Measurements from ENCODE around the gene MSRB2.
A peak's percentile ranks its signal among the peaks of the same experiment; 100 is the strongest.
"Not testable (repeated sequence)": the region's sequence is repeated elsewhere in the genome, so short reads cannot be mapped to it uniquely, and the experiment has no call there.

The MSRB2 gene

GRCh38 chr10:23064813-23065114, 30.6 kb upstream of the MSRB2 start:
- not testable (repeated sequence) for DNase-seq; H3K9me3 Mint-ChIP-seq; H3K36me3 Mint-ChIP-seq (ENCODE audit: low read depth); ATAC-seq; H3K27me3 Mint-ChIP-seq; H3K27ac Mint-ChIP-seq; H3K4me1 Mint-ChIP-seq; H3K4me3 Mint-ChIP-seq

- Mint-ChIP-seq H3K9me3 (no peaks in the 10 kb centered on the region), H3K4me1 (no peaks in the 10 kb centered on the region)
- ATAC-seq, result no peak
Observed at GRCh38 chr10:23065181-23065948, 30.0 kb upstream of the MSRB2 start.

GRCh38 chr10:23067337-23067736, 28.0 kb upstream of the MSRB2 start:
- no peaks in the 10 kb centered on the region for H3K9me3 Mint-ChIP-seq
- ATAC-seq (no peak), DNase-seq (no peak)
- peaks cover 2% of the 10 kb centered on the region for H3K27me3 Mint-ChIP-seq
- H3K27ac Mint-ChIP-seq, result no peak overlapping the region
- H3K4me1 Mint-ChIP-seq, result no peaks in the 10 kb centered on the region
- no peak overlapping the region for H3K4me3 Mint-ChIP-seq
- H3K36me3 Mint-ChIP-seq (ENCODE audit: low read depth), result no peaks in the 10 kb centered on the region

More at GRCh38 chr10:23065181-23065948, 30.0 kb upstream of the MSRB2 start:
- H3K4me3 Mint-ChIP-seq, result no peak overlapping the region
- no peaks in the 10 kb centered on the region for H3K36me3 Mint-ChIP-seq (ENCODE audit: low read depth)
- DNase-seq, result no peak
- H3K27me3 Mint-ChIP-seq, result no peaks in the 10 kb centered on the region
- H3K27ac Mint-ChIP-seq, result no peak overlapping the region

GRCh38 chr10:23067939-23068775, 27.2 kb upstream of the MSRB2 start:
- Mint-ChIP-seq H3K9me3 (no peaks in the 10 kb centered on the region), H3K4me1 (no peaks in the 10 kb centered on the region), H3K27ac (no peak overlapping the region), H3K27me3 (peaks cover 2% of the 10 kb centered on the region), H3K36me3 (ENCODE audit: low read depth) (no peaks in the 10 kb centered on the region), H3K4me3 (no peak overlapping the region)
- ATAC-seq (peak; percentile 70), DNase-seq (peak; percentile 71)

GRCh38 chr10:23069019-23069815, 26.2 kb upstream of the MSRB2 start:
- H3K36me3 Mint-ChIP-seq (ENCODE audit: low read depth), result no peaks in the 10 kb centered on the region
- H3K4me3 Mint-ChIP-seq, result no peak overlapping the region
- ATAC-seq, result peak; percentile 37
- no peaks in the 10 kb centered on the region for H3K4me1 Mint-ChIP-seq
- DNase-seq, result peak; percentile 5
- peaks cover 2% of the 10 kb centered on the region for H3K27me3 Mint-ChIP-seq
- no peaks in the 10 kb centered on the region for H3K9me3 Mint-ChIP-seq
- no peak overlapping the region for H3K27ac Mint-ChIP-seq

GRCh38 chr10:23070092-23070912, 25.1 kb upstream of the MSRB2 start:
- H3K27ac Mint-ChIP-seq; H3K4me1 Mint-ChIP-seq; H3K9me3 Mint-ChIP-seq; ATAC-seq; H3K4me3 Mint-ChIP-seq; H3K27me3 Mint-ChIP-seq; H3K36me3 Mint-ChIP-seq (ENCODE audit: low read depth); DNase-seq: not testable (repeated sequence)

GRCh38 chr10:23070913-23071218, 24.5 kb upstream of the MSRB2 start:
- peaks cover 9% of the 10 kb centered on the region for H3K27me3 Mint-ChIP-seq
- H3K9me3 Mint-ChIP-seq, result no peaks in the 10 kb centered on the region
- H3K4me1 Mint-ChIP-seq, result no peaks in the 10 kb centered on the region
- H3K4me3 Mint-ChIP-seq, result no peak overlapping the region
- DNase-seq (no peak), ATAC-seq (no peak)
- no peak overlapping the region for H3K27ac Mint-ChIP-seq
- no peaks in the 10 kb centered on the region for H3K36me3 Mint-ChIP-seq (ENCODE audit: low read depth)

GRCh38 chr10:23072593-23072992, 22.8 kb upstream of the MSRB2 start:
- H3K27ac Mint-ChIP-seq; H3K4me1 Mint-ChIP-seq; DNase-seq; H3K9me3 Mint-ChIP-seq; ATAC-seq; H3K36me3 Mint-ChIP-seq (ENCODE audit: low read depth); H3K4me3 Mint-ChIP-seq: not testable (repeated sequence)
- peaks cover 19% of the 10 kb centered on the region for H3K27me3 Mint-ChIP-seq

GRCh38 chr10:23073527-23073926, 21.9 kb upstream of the MSRB2 start:
- no peak for DNase-seq
- Mint-ChIP-seq H3K36me3 (ENCODE audit: low read depth) (no peaks in the 10 kb centered on the region), H3K4me1 (no peaks in the 10 kb centered on the region), H3K9me3 (no peaks in the 10 kb centered on the region), H3K27ac (no peak overlapping the region), H3K4me3 (no peak overlapping the region), H3K27me3 (peaks cover 24% of the 10 kb centered on the region)
- ATAC-seq, result no peak

GRCh38 chr10:23075672-23076071, 19.7 kb upstream of the MSRB2 start:
- DNase-seq, result no peak
- H3K9me3 Mint-ChIP-seq, result no peaks in the 10 kb centered on the region

GRCh38 chr10:23078114-23078513, 17.3 kb upstream of the MSRB2 start:
- no peaks in the 10 kb centered on the region for H3K9me3 Mint-ChIP-seq
- no peaks in the 10 kb centered on the region for H3K4me1 Mint-ChIP-seq
- no peak overlapping the region for H3K27ac Mint-ChIP-seq
- ATAC-seq (no peak), DNase-seq (no peak)
- no peak overlapping the region for H3K4me3 Mint-ChIP-seq
- no peaks in the 10 kb centered on the region for H3K36me3 Mint-ChIP-seq (ENCODE audit: low read depth)
- H3K27me3 Mint-ChIP-seq, result peaks cover 40% of the 10 kb centered on the region

More at GRCh38 chr10:23075672-23076071, 19.7 kb upstream of the MSRB2 start:
- H3K4me1 Mint-ChIP-seq, result no peaks in the 10 kb centered on the region
- no peak overlapping the region for H3K27ac Mint-ChIP-seq
- peaks cover 34% of the 10 kb centered on the region for H3K27me3 Mint-ChIP-seq
- no peaks in the 10 kb centered on the region for H3K36me3 Mint-ChIP-seq (ENCODE audit: low read depth)
- no peak overlapping the region for H3K4me3 Mint-ChIP-seq
- ATAC-seq, result no peak

- no peak overlapping the region for H3K4me3 Mint-ChIP-seq
- H3K4me1 Mint-ChIP-seq, result no peaks in the 10 kb centered on the region
- DNase-seq (no peak), ATAC-seq (no peak)
- H3K27ac Mint-ChIP-seq, result no peak overlapping the region
- H3K9me3 Mint-ChIP-seq, result peaks cover 2% of the 10 kb centered on the region
- peaks cover 39% of the 10 kb centered on the region for H3K27me3 Mint-ChIP-seq
- no peaks in the 10 kb centered on the region for H3K36me3 Mint-ChIP-seq (ENCODE audit: low read depth)
Observed at GRCh38 chr10:23079700-23080099, 15.7 kb upstream of the MSRB2 start.

GRCh38 chr10:23080262-23080661, 15.1 kb upstream of the MSRB2 start:
- no peaks in the 10 kb centered on the region for H3K36me3 Mint-ChIP-seq (ENCODE audit: low read depth)
- H3K27ac Mint-ChIP-seq, result no peak overlapping the region
- no peak overlapping the region for H3K4me3 Mint-ChIP-seq
- peaks cover 41% of the 10 kb centered on the region for H3K27me3 Mint-ChIP-seq
- no peaks in the 10 kb centered on the region for H3K4me1 Mint-ChIP-seq
- no peak for ATAC-seq
- DNase-seq, result no peak
- peaks cover 5% of the 10 kb centered on the region for H3K9me3 Mint-ChIP-seq

- Mint-ChIP-seq H3K36me3 (ENCODE audit: low read depth) (no peaks in the 10 kb centered on the region), H3K4me3 (no peak overlapping the region), H3K27me3 (peaks cover 41% of the 10 kb centered on the region), H3K27ac (no peak overlapping the region), H3K4me1 (no peaks in the 10 kb centered on the region), H3K9me3 (peaks cover 5% of the 10 kb centered on the region)
- no peak for DNase-seq
- ATAC-seq, result no peak
Observed at GRCh38 chr10:23081221-23081750, 14.1 kb upstream of the MSRB2 start.
